Naive thymus-derived CD8-positive, alpha-beta T cell (primary cell): ENCODE results near the gene PLCXD3. TPM values are rescaled to one million over a fixed set of nuclear protein-coding genes. Genes with fewer than 3 reads are reported as not detected.

ENCODE experiments used
- ATAC-seq, 2 donors: fragments of 150-1000 bp; cut with Tn5 transposase in 1 of 2; sonication (Bioruptor Pico), chemical (Tn5 transposase) in 1 of 2; 1 replicate in 1 of 2; 2 replicates in 1 of 2; pipeline ENCODE4 v1.10.0; 2021; ENCODE audit warnings: mild to moderate bottlenecking in 2 of 2, moderate library complexity in 2 of 2
- POLR2A ChIA-PET: fragments of 350-600 bp; sonication (Branson Sonifier 250); formaldehyde crosslinking; loops from one replicate; lab custom pipeline; 2021; ENCODE audit warnings: antibody characterized with exemption; lab: Charles Lee
- DNase-seq, 10 donors: peaks; one replicate each; pipeline versions ENCODE4 v3.0.0 to v3.0.0-alpha.2; 2020 to 2022
- H3K27ac Mint-ChIP-seq, 10 donors: one replicate each; pipeline ENCODE4 v1.8.0; 2020 to 2022; ENCODE audit warnings: mild to moderate bottlenecking in 10 of 10, mixed read lengths in 10 of 10, moderate library complexity in 4 of 10, inconsistent platforms in 1 of 10
- H3K27me3 Mint-ChIP-seq, 5 donors: one replicate each; pipeline ENCODE4 v1.8.0; 2021 to 2022; ENCODE audit warnings: mixed read lengths in 5 of 5
- H3K36me3 Mint-ChIP-seq, 3 donors: one replicate each; pipeline ENCODE4 v1.8.0; 2020 to 2022; ENCODE audit warnings: mixed read lengths in 3 of 3, mild to moderate bottlenecking in 2 of 3, inconsistent platforms in 1 of 3
- H3K4me1 Mint-ChIP-seq, 4 donors: one replicate each; pipeline ENCODE4 v1.8.0; 2021 to 2022; ENCODE audit warnings: mixed read lengths in 4 of 4
- H3K4me3 Mint-ChIP-seq, 10 donors: one replicate each; pipeline ENCODE4 v1.8.0; 2020 to 2022; ENCODE audit warnings: mild to moderate bottlenecking in 10 of 10, mixed read lengths in 10 of 10, moderate library complexity in 6 of 10, inconsistent platforms in 1 of 10
- H3K9me3 Mint-ChIP-seq, 9 donors: one replicate each; pipeline ENCODE4 v1.8.0; 2020 to 2022; ENCODE audit warnings: mixed read lengths in 9 of 9, mild to moderate bottlenecking in 3 of 9, inconsistent platforms in 1 of 9, moderate library complexity in 1 of 9
- polyA plus RNA-seq, 3 donors: library from polyadenylated mRNA; unstranded; fragments of 300-500 nt; fragmentation: Illumina TruSeq; gene quantifications; one replicate each; pipeline ENCODE4 v1.2.3, GENCODE V29; 2021
- total RNA-seq, 8 experiments: library from RNA in 2 of 8; stranded (reverse) in 2 of 8; gene quantifications; one replicate each; pipeline ENCODE4 v1.2.3 and lab custom pipeline; 2021 to 2026

Gene PLCXD3
- total and polyA plus RNA-seq, 5 experiments from 2014 or later = not detected

- Mint-ChIP-seq H3K4me3 (no peak overlapping the region), H3K9me3 (peaks cover 0 to 3% (median 0%) of the 10 kb centered on the region in 9 donors), H3K27me3 (peaks cover 0 to 4% (median 0%) of the 10 kb centered on the region in 5 donors), H3K36me3 (no peaks in the 10 kb centered on the region), H3K4me1 (no peaks in the 10 kb centered on the region), H3K27ac (no peak overlapping the region)
- ATAC-seq (no peak), DNase-seq (no peak)
- POLR2A ChIA-PET = no interaction called here
Observed at GRCh38 chr5:41279040-41279439, 231.4 kb downstream of the PLCXD3 start.

- POLR2A ChIA-PET = no interaction called here
- Mint-ChIP-seq H3K36me3 (no peaks in the 10 kb centered on the region), H3K27me3 (no peaks in the 10 kb centered on the region), H3K9me3 (no peaks in the 10 kb centered on the region), H3K4me3 (no peak overlapping the region), H3K4me1 (no peaks in the 10 kb centered on the region), H3K27ac (no peak overlapping the region)
- ATAC-seq (no peak), DNase-seq (no peak)
Observed at GRCh38 chr5:41277476-41278245, 232.7 kb downstream of the PLCXD3 start.

- H3K27me3 Mint-ChIP-seq = no peaks in the 10 kb centered on the region
Observed at GRCh38 chr5:41275813-41276512, 234.4 kb downstream of the PLCXD3 start.

GRCh38 chr5:41270423-41271251 lies 239.8 kb downstream of the PLCXD3 start:
- Mint-ChIP-seq H3K36me3 (no peaks in the 10 kb centered on the region), H3K4me1 (no peaks in the 10 kb centered on the region), H3K27me3 (peaks cover 0 to 2% (median 0%) of the 10 kb centered on the region in 5 donors), H3K4me3 (no peak overlapping the region), H3K9me3 (no peaks in the 10 kb centered on the region), H3K27ac (no peak overlapping the region)
- DNase-seq (no peak), ATAC-seq (no peak)
- POLR2A ChIA-PET = no interaction called here

More at GRCh38 chr5:41275813-41276512, 234.4 kb downstream of the PLCXD3 start:
- Mint-ChIP-seq H3K9me3 (no peaks in the 10 kb centered on the region), H3K36me3 (no peaks in the 10 kb centered on the region), H3K4me3 (no peak overlapping the region), H3K4me1 (no peaks in the 10 kb centered on the region), H3K27ac (no peak overlapping the region)
- ATAC-seq = no peak
- DNase-seq = no peak
- POLR2A ChIA-PET = no interaction called here

- Mint-ChIP-seq H3K4me1 (no peaks in the 10 kb centered on the region), H3K36me3 (no peaks in the 10 kb centered on the region), H3K4me3 (no peak overlapping the region), H3K9me3 (peaks cover 0 to 3% (median 0%) of the 10 kb centered on the region in 9 donors), H3K27me3 (peaks cover 0 to 2% (median 0%) of the 10 kb centered on the region in 5 donors), H3K27ac (no peak overlapping the region)
- DNase-seq (no peak), ATAC-seq (no peak)
- POLR2A ChIA-PET = no interaction called here
Observed at GRCh38 chr5:41268894-41269293, 241.5 kb downstream of the PLCXD3 start.

GRCh38 chr5:41266377-41266776 lies 244.0 kb downstream of the PLCXD3 start:
- Mint-ChIP-seq H3K4me1 (no peaks in the 10 kb centered on the region), H3K27me3 (peaks cover 0 to 6% (median 0%) of the 10 kb centered on the region in 5 donors), H3K36me3 (no peaks in the 10 kb centered on the region), H3K27ac (no peak overlapping the region), H3K4me3 (no peak overlapping the region), H3K9me3 (peaks cover 0 to 3% (median 0%) of the 10 kb centered on the region in 9 donors)
- no peak for DNase-seq
- no peak for ATAC-seq
- POLR2A ChIA-PET = no interaction called here

- H3K36me3 Mint-ChIP-seq = no peaks in the 10 kb centered on the region
- POLR2A ChIA-PET = no interaction called here
- peaks cover 0 to 3% (median 0%) of the 10 kb centered on the region in 9 donors for H3K9me3 Mint-ChIP-seq
- no peaks in the 10 kb centered on the region for H3K4me1 Mint-ChIP-seq
- DNase-seq (no peak), ATAC-seq (no peak)
- H3K27ac Mint-ChIP-seq = peak overlapping the region in 1 of 10 donors; percentile 65
- H3K4me3 Mint-ChIP-seq = no peak overlapping the region
- H3K27me3 Mint-ChIP-seq = peaks cover 0 to 8% (median 0%) of the 10 kb centered on the region in 5 donors
Observed at GRCh38 chr5:41264019-41264418, 246.4 kb downstream of the PLCXD3 start.

- no peaks in the 10 kb centered on the region for H3K36me3 Mint-ChIP-seq
- H3K9me3 Mint-ChIP-seq = peaks cover 0 to 3% (median 0%) of the 10 kb centered on the region in 9 donors
- POLR2A ChIA-PET = no interaction called here
- ATAC-seq (no peak), DNase-seq (no peak)
- H3K27ac Mint-ChIP-seq = no peak overlapping the region
- no peaks in the 10 kb centered on the region for H3K4me1 Mint-ChIP-seq
- H3K4me3 Mint-ChIP-seq = no peak overlapping the region
- peaks cover 0 to 8% (median 0%) of the 10 kb centered on the region in 5 donors for H3K27me3 Mint-ChIP-seq
Observed at GRCh38 chr5:41263335-41263734, 247.1 kb downstream of the PLCXD3 start.
